Measurements from ENCODE around the gene EXOSC5. TPM values are rescaled to one million over a fixed set of nuclear protein-coding genes. Genes with fewer than 3 reads are reported as not detected.

EXOSC5 gene
- polyA plus RNA-seq, 1 of the 3 experiments (the other 2 are of a cell fraction): 74.1 TPM

- TF ChIP-seq TEAD4 (IDR thresholded peaks at IDR 0.05; ENCODE audit: borderline replicate concordance, insufficient read depth) (no peak), FOXJ3 (CRISPR knock-in tag; IDR thresholded peaks at IDR 0.05) (no peak), RXRA (IDR thresholded peaks at IDR 0.05; ENCODE audit: borderline replicate concordance, low read depth) (no peak), YY1 (IDR thresholded peaks at IDR 0.05; ENCODE audit: low read depth) (no peak)
Measured at GRCh38 chr19:41407271-41407670, 10.1 kb upstream of the EXOSC5 start (continued).

- no peaks in the 10 kb centered on the region for H4K20me1 ChIP-seq (ENCODE audit: insufficient read depth)
- H3K4me3 ChIP-seq (ENCODE audit: low read depth in 2 of 2, low read length in 1 of 2): no peak overlapping the region
- H3K79me2 ChIP-seq (ENCODE audit: insufficient read depth): no peaks in the 10 kb centered on the region
- H3K27me3 ChIP-seq (ENCODE audit: insufficient read depth): no peaks in the 10 kb centered on the region
- H3K27ac ChIP-seq (ENCODE audit: low read depth in 2 of 2, low read length in 1 of 2): no peak overlapping the region
- H3K4me2 ChIP-seq: no peak overlapping the region
- WGBS (ENCODE audit: low lambda C conversion rate): 95% methylated on average over 6 of the region's 6 CpGs
- H3F3A ChIP-seq (replicated peaks; ENCODE audit: insufficient read depth): no peaks in the 10 kb centered on the region
- TF ChIP-seq CHD2 (IDR thresholded peaks at IDR 0.05; ENCODE audit: low read length, partially characterized antibody) (no peak), CTCF (IDR thresholded peaks at IDR 0.05) (no peak), FOXJ3 (CRISPR knock-in tag; IDR thresholded peaks at IDR 0.05) (no peak), YY1 (IDR thresholded peaks at IDR 0.05; ENCODE audit: low read depth) (no peak), ZBTB33 (IDR thresholded peaks at IDR 0.05; ENCODE audit: borderline replicate concordance, low read depth) (no peak), RCOR1 (IDR thresholded peaks at IDR 0.05; ENCODE audit: low read length) (no peak), IRF3 (IDR thresholded peaks at IDR 0.05; ENCODE audit: low read depth, low read length) (no peak), MEF2A (IDR thresholded peaks at IDR 0.05; ENCODE audit: borderline replicate concordance, low read depth) (no peak), GABPA (IDR thresholded peaks at IDR 0.05; ENCODE audit: low read depth) (no peak), TAF1 (IDR thresholded peaks at IDR 0.05; ENCODE audit: borderline replicate concordance, low read depth, low read length) (no peak), FOXM1 (IDR thresholded peaks at IDR 0.05; ENCODE audit: low read depth) (no peak), FOSL2 (IDR thresholded peaks at IDR 0.05; ENCODE audit: borderline replicate concordance, low read depth) (no peak), GATA2 (CRISPR knock-in tag; IDR thresholded peaks at IDR 0.05) (no peak), RFX5 (IDR thresholded peaks at IDR 0.05; ENCODE audit: low read length) (no peak), JUND (IDR thresholded peaks at IDR 0.05) (no peak)
- no peak overlapping the region for H2AFZ ChIP-seq (ENCODE audit: low read depth)
- H3K9me2 ChIP-seq: no peaks in the 10 kb centered on the region
- ChIA-PET CTCF (interaction anchor here (1.4 kb wide), 2 partner anchors 43 to 97 kb away, joined by 3 read pairs; no protein-coding TSS in a partner anchor), POLR2A (no interaction called here)
- H3K9me3 ChIP-seq: no peaks in the 10 kb centered on the region
- no peaks in the 10 kb centered on the region; a peak in 1 of 4 replicates for H3K4me1 ChIP-seq (ENCODE audit: control insufficient read depth in 1 of 2, insufficient read depth in 2 of 2, low read depth in 1 of 2, low read length in 1 of 2)
- no peak overlapping the region for H3K9ac ChIP-seq
- no peaks in the 10 kb centered on the region for H3K36me3 ChIP-seq (replicated peaks in 1 of 2; ENCODE audit: control insufficient read depth in 1 of 2, insufficient read depth in 2 of 2, low read length in 1 of 2)
- DNase-seq: no peak
Measured at GRCh38 chr19:41405776-41406175, 8.6 kb upstream of the EXOSC5 start.

Data from SK-N-SH (cell line).